ENCODE data around the gene AK6.
"Not testable (repeated sequence)": the region's sequence is repeated elsewhere in the genome, so short reads cannot be mapped to it uniquely, and the experiment has no call there.

The AK6 gene

DNA sequence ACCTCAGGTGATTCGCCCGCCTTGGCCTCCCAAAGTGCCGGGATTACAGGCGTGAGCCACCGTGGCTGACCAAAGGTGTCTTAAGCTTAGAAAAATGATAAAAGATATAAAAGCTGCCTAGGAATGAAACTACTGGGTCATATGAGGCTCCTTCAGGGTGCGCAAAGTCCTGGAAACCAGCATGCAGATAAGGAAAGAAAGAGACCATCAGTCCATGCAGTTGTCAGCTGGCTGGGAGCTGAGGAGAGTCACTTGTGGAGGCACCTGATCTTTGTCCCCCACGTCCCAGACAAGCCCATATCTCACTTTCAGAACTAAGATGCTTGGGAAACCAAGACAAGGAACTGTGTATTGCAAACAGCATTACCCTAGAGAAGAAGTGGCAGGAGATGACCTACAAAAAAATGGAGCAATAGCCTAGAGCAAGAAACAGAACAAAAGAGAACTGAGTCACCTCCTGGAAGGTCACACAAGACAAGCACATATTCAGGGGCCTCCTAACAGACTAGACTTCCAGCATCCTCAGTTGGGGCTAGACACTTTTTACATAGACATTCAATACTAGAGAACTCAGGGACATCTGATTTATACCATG is 33.9 kb downstream of the AK6 start:
- Histone ChIP-seq H3K27ac (no peak overlapping the region), H3K4me3 (no peak overlapping the region)
- TF ChIP-seq, protein P1, sequence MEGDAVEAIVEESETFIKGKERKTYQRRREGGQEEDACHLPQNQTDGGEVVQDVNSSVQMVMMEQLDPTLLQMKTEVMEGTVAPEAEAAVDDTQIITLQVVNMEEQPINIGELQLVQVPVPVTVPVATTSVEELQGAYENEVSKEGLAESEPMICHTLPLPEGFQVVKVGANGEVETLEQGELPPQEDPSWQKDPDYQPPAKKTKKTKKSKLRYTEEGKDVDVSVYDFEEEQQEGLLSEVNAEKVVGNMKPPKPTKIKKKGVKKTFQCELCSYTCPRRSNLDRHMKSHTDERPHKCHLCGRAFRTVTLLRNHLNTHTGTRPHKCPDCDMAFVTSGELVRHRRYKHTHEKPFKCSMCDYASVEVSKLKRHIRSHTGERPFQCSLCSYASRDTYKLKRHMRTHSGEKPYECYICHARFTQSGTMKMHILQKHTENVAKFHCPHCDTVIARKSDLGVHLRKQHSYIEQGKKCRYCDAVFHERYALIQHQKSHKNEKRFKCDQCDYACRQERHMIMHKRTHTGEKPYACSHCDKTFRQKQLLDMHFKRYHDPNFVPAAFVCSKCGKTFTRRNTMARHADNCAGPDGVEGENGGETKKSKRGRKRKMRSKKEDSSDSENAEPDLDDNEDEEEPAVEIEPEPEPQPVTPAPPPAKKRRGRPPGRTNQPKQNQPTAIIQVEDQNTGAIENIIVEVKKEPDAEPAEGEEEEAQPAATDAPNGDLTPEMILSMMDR (IDR thresholded peaks at IDR 0.05): no peak
- DNase-seq (ENCODE audit: low spot score): no peak

DNA sequence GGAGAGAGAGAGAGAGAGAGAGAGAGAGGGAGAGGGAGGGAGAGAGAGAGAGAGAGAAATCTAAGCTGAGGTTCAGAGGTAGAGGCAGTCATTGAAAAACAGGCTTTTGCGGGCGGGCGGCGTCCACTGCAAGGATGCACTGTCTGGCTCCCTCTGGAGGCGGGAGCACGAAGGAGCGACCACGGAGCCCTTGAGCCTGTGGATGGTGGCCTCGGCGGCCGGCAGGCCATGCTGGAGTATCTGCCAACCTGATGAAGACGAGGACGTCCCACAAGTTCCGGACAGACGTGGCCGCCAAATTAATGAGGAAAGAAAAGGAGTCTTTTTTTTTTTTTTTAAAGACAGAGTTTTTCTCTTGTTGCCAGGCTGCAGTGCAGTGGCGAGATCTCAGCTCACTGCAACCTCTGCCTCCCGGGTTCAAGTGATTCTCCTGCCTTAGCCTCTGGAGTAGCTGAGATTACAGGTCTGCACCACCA is 34.5 kb downstream of the AK6 start:
- TF ChIP-seq, protein P1 (IDR thresholded peaks at IDR 0.05): peak; percentile 58
- peak; percentile 82 for DNase-seq (ENCODE audit: low spot score)
- Histone ChIP-seq H3K4me3 (peak overlapping the region; percentile 38), H3K27ac (no peak overlapping the region)

DNA sequence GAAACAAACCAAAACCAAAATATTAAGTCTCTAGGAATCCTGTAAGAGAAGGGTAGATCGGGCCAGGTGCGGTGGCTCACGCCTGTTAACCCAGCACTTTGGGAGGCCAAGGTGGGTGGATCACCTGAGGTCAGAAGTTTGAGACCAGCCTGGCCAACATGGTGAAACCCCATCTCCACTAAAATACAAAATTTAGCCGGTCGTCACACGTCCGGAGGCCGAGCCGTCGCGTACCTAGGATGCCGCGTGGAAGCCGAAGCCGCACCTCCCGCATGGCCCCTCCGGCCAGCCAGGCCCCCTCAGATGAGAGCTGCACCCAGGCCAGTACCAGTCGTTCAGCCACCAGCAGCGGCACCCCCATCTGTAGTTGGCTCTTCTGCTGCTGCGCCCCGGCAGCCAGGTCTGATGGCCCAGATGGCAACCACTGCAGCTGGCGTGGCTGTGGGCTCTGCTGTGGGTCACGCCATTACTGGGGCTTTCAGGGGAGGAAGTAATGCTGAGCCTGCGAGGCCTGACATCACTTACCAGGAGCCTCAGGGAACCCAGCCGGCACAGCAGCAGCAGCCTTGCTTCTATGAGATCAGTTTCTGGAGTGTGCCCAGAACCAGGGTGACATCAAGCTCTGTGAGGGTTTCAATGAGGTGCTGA is 35.5 kb downstream of the AK6 start:
- not testable (repeated sequence) for H3K4me3 ChIP-seq; H3K27ac ChIP-seq; DNase-seq (ENCODE audit: low spot score)

DNA sequence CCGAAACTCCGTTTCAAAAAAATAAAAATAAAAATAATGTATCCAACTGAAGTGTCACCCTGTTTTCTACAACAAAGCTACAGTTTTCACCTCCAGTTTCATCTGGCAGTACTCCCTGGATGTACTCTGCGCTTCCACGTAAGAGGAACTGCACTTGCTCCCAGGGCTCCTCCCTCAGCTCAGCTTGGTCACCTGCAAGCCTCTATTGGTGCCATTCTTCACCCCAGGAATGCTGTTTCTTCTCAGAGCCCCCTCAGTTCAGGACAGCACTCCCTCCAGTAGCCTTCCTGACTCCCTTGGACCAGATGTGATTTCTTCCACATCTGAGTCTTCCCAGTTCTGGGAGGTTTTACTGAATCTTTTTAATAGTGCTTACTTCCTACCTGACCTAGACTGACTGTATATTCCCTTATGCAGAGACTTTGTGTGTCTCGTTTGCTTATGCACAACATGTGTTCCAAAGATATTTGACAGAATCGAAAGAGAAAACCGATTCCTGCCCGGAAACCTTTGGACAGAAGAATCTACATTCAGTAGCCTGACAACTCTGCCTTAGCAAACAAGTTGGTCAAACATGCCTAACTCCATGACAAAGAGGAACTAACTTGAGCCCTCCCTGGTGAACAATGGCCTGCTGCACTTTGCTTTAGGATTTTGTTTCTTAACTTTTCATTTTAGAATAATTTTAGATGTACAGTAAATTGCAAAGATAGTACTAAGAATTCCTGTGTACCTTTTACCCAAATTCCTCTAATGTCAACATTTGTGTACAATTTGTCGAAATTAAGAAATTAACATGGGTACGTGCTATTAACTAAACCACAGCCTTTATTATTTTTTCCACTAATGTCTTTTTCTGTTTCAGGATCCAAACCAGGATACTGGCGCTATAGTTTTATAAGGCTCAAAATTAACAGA is 37.5 kb downstream of the AK6 start:
- H3K27ac ChIP-seq: no peak overlapping the region
- no peak for DNase-seq (ENCODE audit: low spot score)
- peak overlapping the region; percentile 95 for H3K4me3 ChIP-seq
- TF ChIP-seq, protein P1 (IDR thresholded peaks at IDR 0.05): no peak

DNA sequence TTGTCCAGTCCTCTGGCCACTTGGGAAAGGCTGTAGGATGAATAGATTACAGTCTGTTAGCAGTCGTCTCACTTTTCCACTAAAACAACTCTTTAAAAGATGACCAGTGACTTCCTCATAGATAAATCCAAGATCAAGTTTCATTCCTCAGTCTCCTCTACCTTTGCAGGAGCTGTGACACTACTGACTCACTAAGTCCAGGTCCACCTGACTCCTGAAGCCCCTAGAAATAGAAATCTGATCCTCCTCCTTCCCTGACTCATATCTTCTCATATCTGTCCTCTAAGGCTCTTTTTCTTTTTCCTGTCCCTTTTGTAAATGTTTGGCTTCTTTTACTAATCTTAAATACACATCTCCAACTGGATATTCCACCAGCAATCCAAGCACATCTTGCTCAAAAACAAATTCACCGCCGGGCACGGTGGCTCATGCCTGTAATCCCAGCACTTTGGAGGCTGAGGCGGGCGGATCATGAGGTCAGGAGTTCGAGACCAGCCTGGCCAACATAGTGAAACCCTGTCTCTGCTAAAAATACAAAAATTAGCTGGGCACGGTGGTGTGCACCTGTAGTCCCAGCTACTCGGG is 39.3 kb downstream of the AK6 start:
- TF ChIP-seq, protein P1 (IDR thresholded peaks at IDR 0.05): no peak
- Histone ChIP-seq H3K27ac (no peak overlapping the region), H3K4me3 (no peak overlapping the region)
- DNase-seq (ENCODE audit: low spot score): no peak

DNA sequence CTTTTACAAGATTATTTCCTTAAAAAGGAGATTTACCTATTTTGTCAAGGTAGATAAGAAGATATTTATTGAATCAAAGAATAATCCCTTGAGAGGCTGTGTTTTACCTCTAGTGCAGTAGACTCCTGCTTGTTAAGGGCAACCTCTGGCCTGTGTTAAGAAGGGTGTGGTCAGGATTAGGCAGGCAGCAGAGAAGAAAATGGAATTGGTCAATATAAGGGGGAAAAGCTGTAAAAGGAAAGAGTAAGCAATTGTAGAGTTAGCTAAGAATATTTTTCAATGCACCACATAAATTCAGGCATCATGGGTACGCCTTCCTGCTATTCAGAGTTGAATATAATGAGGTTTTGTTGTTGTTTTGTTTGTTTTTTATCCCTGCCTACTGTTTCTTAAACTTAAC is 43.0 kb downstream of the AK6 start:
- TF ChIP-seq, protein P1 (IDR thresholded peaks at IDR 0.05): no peak
- Histone ChIP-seq H3K4me3 (no peak overlapping the region), H3K27ac (no peak overlapping the region)
- no peak for DNase-seq (ENCODE audit: low spot score)

DNA sequence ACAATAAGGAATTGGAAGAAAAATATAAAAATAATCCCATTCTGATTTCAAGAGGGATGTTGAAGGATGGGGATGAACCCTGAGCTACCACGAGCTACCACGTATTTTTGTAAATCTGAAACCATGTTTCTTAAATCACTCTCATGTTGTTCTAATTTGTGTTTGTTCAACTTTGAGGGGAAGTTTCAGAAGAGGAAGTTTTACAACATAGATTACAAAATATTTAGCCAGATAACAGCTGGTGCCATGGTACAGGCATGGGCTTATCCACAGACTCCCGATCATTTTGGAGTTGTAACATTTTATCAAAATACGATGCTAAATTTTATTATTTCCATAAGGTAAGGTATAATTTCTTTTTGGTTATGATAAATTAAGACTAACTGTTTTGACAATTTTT is 51.9 kb downstream of the AK6 start:
- TF ChIP-seq, protein P1 (IDR thresholded peaks at IDR 0.05): no peak

More for the DNA sequence above, 51.9 kb downstream of the AK6 start:
- Histone ChIP-seq H3K27ac (no peak overlapping the region), H3K4me3 (no peak overlapping the region)
- DNase-seq (ENCODE audit: low spot score): no peak

Data from coronary artery (tissue), 2 donors.